KOPT-K1 (cell line): ENCODE measurements around the gene ZDHHC7.
"Not testable (repeated sequence)": the region's sequence is repeated elsewhere in the genome, so short reads cannot be mapped to it uniquely, and the experiment has no call there.

Experiments
- H3K27ac ChIP-seq: fragments of 200-600 bp; sonication (generic); 2 replicates; pipeline ENCODE4 v1.5.1; 2016; ENCODE audit warnings: antibody characterized with exemption, mild to moderate bottlenecking, low read depth, low read length; ENCODE audit not compliant: poor library complexity, severe bottlenecking
- H3K36me3 ChIP-seq: fragments of 200-600 bp; sonication (generic); 2 replicates; pipeline ENCODE4 v1.5.1; 2017; ENCODE audit warnings: antibody characterized with exemption, mild to moderate bottlenecking, low read length, moderate library complexity; ENCODE audit not compliant: insufficient read depth
- H3K9me3 ChIP-seq: fragments of 200-600 bp; sonication (generic); 2 replicates; pipeline ENCODE4 v1.5.1; 2017; ENCODE audit warnings: antibody characterized with exemption, low read length, mild to moderate bottlenecking; ENCODE audit not compliant: insufficient read depth, poor library complexity, severe bottlenecking

ZDHHC7 gene

GRCh38 chr16:84940670-84941551, 70.4 kb downstream of the ZDHHC7 start:
- no peaks in the 10 kb centered on the region for H3K9me3 ChIP-seq
- H3K27ac ChIP-seq, result no peak overlapping the region
- H3K36me3 ChIP-seq, result no peaks in the 10 kb centered on the region

GRCh38 chr16:84938616-84939015, 72.7 kb downstream of the ZDHHC7 start:
- not testable (repeated sequence) for H3K9me3 ChIP-seq, H3K27ac ChIP-seq, H3K36me3 ChIP-seq

- Histone ChIP-seq H3K9me3 (no peaks in the 10 kb centered on the region), H3K36me3 (no peaks in the 10 kb centered on the region), H3K27ac (no peak overlapping the region)
Measured at GRCh38 chr16:84937196-84938005, 73.9 kb downstream of the ZDHHC7 start.

GRCh38 chr16:84933774-84934631, 77.3 kb downstream of the ZDHHC7 start:
- Histone ChIP-seq H3K27ac (no peak overlapping the region), H3K9me3 (no peaks in the 10 kb centered on the region), H3K36me3 (no peaks in the 10 kb centered on the region)

GRCh38 chr16:84932681-84933080, 78.7 kb downstream of the ZDHHC7 start:
- no peak overlapping the region for H3K27ac ChIP-seq
- no peaks in the 10 kb centered on the region for H3K9me3 ChIP-seq
- no peaks in the 10 kb centered on the region for H3K36me3 ChIP-seq

GRCh38 chr16:84931506-84931905, 79.8 kb downstream of the ZDHHC7 start:
- H3K36me3 ChIP-seq, result no peaks in the 10 kb centered on the region
- H3K9me3 ChIP-seq, result no peaks in the 10 kb centered on the region
- H3K27ac ChIP-seq, result no peak overlapping the region

- Histone ChIP-seq H3K36me3 (no peaks in the 10 kb centered on the region), H3K9me3 (no peaks in the 10 kb centered on the region), H3K27ac (no peak overlapping the region)
Measured at GRCh38 chr16:84931107-84931494, 80.2 kb downstream of the ZDHHC7 start.

GRCh38 chr16:84930298-84931106, 80.8 kb downstream of the ZDHHC7 start:
- Histone ChIP-seq H3K36me3 (no peaks in the 10 kb centered on the region), H3K27ac (no peak overlapping the region), H3K9me3 (no peaks in the 10 kb centered on the region)

GRCh38 chr16:84929421-84930297, 81.7 kb downstream of the ZDHHC7 start:
- Histone ChIP-seq H3K36me3 (no peaks in the 10 kb centered on the region), H3K9me3 (no peaks in the 10 kb centered on the region), H3K27ac (no peak overlapping the region)

GRCh38 chr16:84928679-84929420, 82.5 kb downstream of the ZDHHC7 start:
- H3K9me3 ChIP-seq, result no peaks in the 10 kb centered on the region
- H3K36me3 ChIP-seq, result no peaks in the 10 kb centered on the region
- no peak overlapping the region for H3K27ac ChIP-seq

- Histone ChIP-seq H3K27ac (no peak overlapping the region), H3K36me3 (no peaks in the 10 kb centered on the region), H3K9me3 (no peaks in the 10 kb centered on the region)
Measured at GRCh38 chr16:84927621-84928591, 83.4 kb downstream of the ZDHHC7 start.

GRCh38 chr16:84926462-84926861, 84.9 kb downstream of the ZDHHC7 start:
- H3K36me3 ChIP-seq, result no peaks in the 10 kb centered on the region
- no peak overlapping the region for H3K27ac ChIP-seq
- H3K9me3 ChIP-seq, result no peaks in the 10 kb centered on the region
